HG02938 (cell line): ENCODE measurements around the gene NRCAM.
"Not testable (repeated sequence)": the region's sequence is repeated elsewhere in the genome, so short reads cannot be mapped to it uniquely, and the experiment has no call there.

Experiments used
- ATAC-seq: cut with Tn5 transposase; IDR thresholded peaks from one replicate; pipeline ENCODE4 v1.9.1; 2021; ENCODE audit warnings: mild to moderate bottlenecking, moderate library complexity; ENCODE audit not compliant: unreplicated experiment

The NRCAM gene

GRCh38 chr7:108351729-108352131 is 104.5 kb downstream of the NRCAM start:
- no peak for ATAC-seq

- no peak for ATAC-seq
Observed at GRCh38 chr7:108348913-108349312, 107.3 kb downstream of the NRCAM start.

- ATAC-seq: no peak
Observed at GRCh38 chr7:108347616-108348015, 108.6 kb downstream of the NRCAM start.

GRCh38 chr7:108345710-108346336 is 110.4 kb downstream of the NRCAM start:
- ATAC-seq: no peak

GRCh38 chr7:108340856-108341411 is 115.3 kb downstream of the NRCAM start:
- no peak for ATAC-seq

- ATAC-seq: not testable (repeated sequence)
Observed at GRCh38 chr7:108340406-108340805, 115.8 kb downstream of the NRCAM start.

GRCh38 chr7:108335269-108335918 is 120.8 kb downstream of the NRCAM start:
- ATAC-seq: no peak

- ATAC-seq: no peak
Observed at GRCh38 chr7:108332937-108333336, 123.3 kb downstream of the NRCAM start.

- no peak for ATAC-seq
Observed at GRCh38 chr7:108331971-108332370, 124.3 kb downstream of the NRCAM start.

GRCh38 chr7:108330227-108330626 is 126.0 kb downstream of the NRCAM start:
- no peak for ATAC-seq

- no peak for ATAC-seq
Observed at GRCh38 chr7:108329514-108329913, 126.7 kb downstream of the NRCAM start.

- peak; percentile 57 for ATAC-seq
Observed at GRCh38 chr7:108328174-108328651, 128.0 kb downstream of the NRCAM start.

- peak; percentile 65 for ATAC-seq
Observed at GRCh38 chr7:108327353-108327752, 128.9 kb downstream of the NRCAM start.

- ATAC-seq: no peak
Observed at GRCh38 chr7:108326938-108327337, 129.3 kb downstream of the NRCAM start.

- no peak for ATAC-seq
Observed at GRCh38 chr7:108324053-108325038, 131.9 kb downstream of the NRCAM start.

GRCh38 chr7:108322925-108323832 is 133.1 kb downstream of the NRCAM start:
- no peak for ATAC-seq

- ATAC-seq: no peak
Observed at GRCh38 chr7:108322046-108322445, 134.2 kb downstream of the NRCAM start.

GRCh38 chr7:108321359-108321758 is 134.9 kb downstream of the NRCAM start:
- no peak for ATAC-seq

GRCh38 chr7:108316708-108317107 is 139.5 kb downstream of the NRCAM start:
- ATAC-seq: no peak

GRCh38 chr7:108314551-108314950 is 141.7 kb downstream of the NRCAM start:
- ATAC-seq: no peak
